ENCODE data around the gene AKAP12.
"Not testable (repeated sequence)": the region's sequence is repeated elsewhere in the genome, so short reads cannot be mapped to it uniquely, and the experiment has no call there.

AKAP12 gene

GRCh38 chr6:151376440-151376839, 136.7 kb downstream of the AKAP12 start:
- H3K9me3 Mint-ChIP-seq, result no peaks in the 10 kb centered on the region
- peaks cover 79% of the 10 kb centered on the region for H3K4me1 Mint-ChIP-seq (ENCODE audit: low read depth)
- peak overlapping the region; percentile 47 for H3K4me3 Mint-ChIP-seq
- no peaks in the 10 kb centered on the region for H3K27me3 Mint-ChIP-seq (ENCODE audit: low read depth)
- peaks cover 22% of the 10 kb centered on the region for H3K36me3 Mint-ChIP-seq (ENCODE audit: low read depth)
- peak overlapping the region; percentile 68 for H3K27ac Mint-ChIP-seq

- H3K9me3 Mint-ChIP-seq, result no peaks in the 10 kb centered on the region
- H3K27me3 Mint-ChIP-seq (ENCODE audit: low read depth), result no peaks in the 10 kb centered on the region
- H3K36me3 Mint-ChIP-seq (ENCODE audit: low read depth), result peaks cover 18% of the 10 kb centered on the region
- no peak overlapping the region for H3K4me3 Mint-ChIP-seq
- H3K4me1 Mint-ChIP-seq (ENCODE audit: low read depth), result peaks cover 77% of the 10 kb centered on the region
- no peak overlapping the region for H3K27ac Mint-ChIP-seq
Measured at GRCh38 chr6:151377095-151377494, 137.3 kb downstream of the AKAP12 start.

GRCh38 chr6:151379933-151380847, 140.4 kb downstream of the AKAP12 start:
- Mint-ChIP-seq H3K9me3 (no peaks in the 10 kb centered on the region), H3K4me3 (peak overlapping the region; percentile 92), H3K36me3 (ENCODE audit: low read depth) (peaks cover 19% of the 10 kb centered on the region), H3K27me3 (ENCODE audit: low read depth) (no peaks in the 10 kb centered on the region), H3K27ac (peak overlapping the region; percentile 98), H3K4me1 (ENCODE audit: low read depth) (peaks cover 68% of the 10 kb centered on the region)

GRCh38 chr6:151380848-151381205, 141.1 kb downstream of the AKAP12 start:
- H3K9me3 Mint-ChIP-seq, result no peaks in the 10 kb centered on the region
- no peaks in the 10 kb centered on the region for H3K27me3 Mint-ChIP-seq (ENCODE audit: low read depth)
- H3K4me1 Mint-ChIP-seq (ENCODE audit: low read depth), result peaks cover 69% of the 10 kb centered on the region
- H3K36me3 Mint-ChIP-seq (ENCODE audit: low read depth), result peaks cover 22% of the 10 kb centered on the region
- peak overlapping the region; percentile 98 for H3K27ac Mint-ChIP-seq
- peak overlapping the region; percentile 92 for H3K4me3 Mint-ChIP-seq

GRCh38 chr6:151381722-151382121, 142.0 kb downstream of the AKAP12 start:
- Mint-ChIP-seq H3K36me3 (ENCODE audit: low read depth) (peaks cover 20% of the 10 kb centered on the region), H3K9me3 (no peaks in the 10 kb centered on the region), H3K27me3 (ENCODE audit: low read depth) (no peaks in the 10 kb centered on the region), H3K4me1 (ENCODE audit: low read depth) (peaks cover 66% of the 10 kb centered on the region), H3K4me3 (peak overlapping the region; percentile 47), H3K27ac (peak overlapping the region; percentile 98)

- Mint-ChIP-seq H3K36me3 (ENCODE audit: low read depth) (peaks cover 20% of the 10 kb centered on the region), H3K4me1 (ENCODE audit: low read depth) (peaks cover 66% of the 10 kb centered on the region)
- not testable (repeated sequence) for H3K27me3 Mint-ChIP-seq (ENCODE audit: low read depth); H3K9me3 Mint-ChIP-seq; H3K4me3 Mint-ChIP-seq; H3K27ac Mint-ChIP-seq
Measured at GRCh38 chr6:151382631-151383030, 142.9 kb downstream of the AKAP12 start.

GRCh38 chr6:151384151-151384550, 144.4 kb downstream of the AKAP12 start:
- Mint-ChIP-seq H3K27ac (peak overlapping the region; percentile 1), H3K27me3 (ENCODE audit: low read depth) (no peaks in the 10 kb centered on the region), H3K9me3 (no peaks in the 10 kb centered on the region), H3K36me3 (ENCODE audit: low read depth) (peaks cover 23% of the 10 kb centered on the region), H3K4me1 (ENCODE audit: low read depth) (peaks cover 64% of the 10 kb centered on the region), H3K4me3 (no peak overlapping the region)

- Mint-ChIP-seq H3K27ac (peak overlapping the region; percentile 38), H3K4me1 (ENCODE audit: low read depth) (peaks cover 61% of the 10 kb centered on the region), H3K9me3 (no peaks in the 10 kb centered on the region), H3K27me3 (ENCODE audit: low read depth) (no peaks in the 10 kb centered on the region), H3K4me3 (peak overlapping the region; percentile 29), H3K36me3 (ENCODE audit: low read depth) (peaks cover 22% of the 10 kb centered on the region)
Measured at GRCh38 chr6:151385177-151385576, 145.4 kb downstream of the AKAP12 start.

GRCh38 chr6:151387175-151387970, 147.6 kb downstream of the AKAP12 start:
- H3K4me3 Mint-ChIP-seq, result no peak overlapping the region

GRCh38 chr6:151388236-151388635, 148.5 kb downstream of the AKAP12 start:
- Mint-ChIP-seq H3K27me3 (ENCODE audit: low read depth) (no peaks in the 10 kb centered on the region), H3K9me3 (no peaks in the 10 kb centered on the region), H3K36me3 (ENCODE audit: low read depth) (peaks cover 24% of the 10 kb centered on the region), H3K4me1 (ENCODE audit: low read depth) (peaks cover 58% of the 10 kb centered on the region), H3K4me3 (peak overlapping the region; percentile 61), H3K27ac (peak overlapping the region; percentile 88)

More at GRCh38 chr6:151387175-151387970, 147.6 kb downstream of the AKAP12 start:
- Mint-ChIP-seq H3K36me3 (ENCODE audit: low read depth) (peaks cover 19% of the 10 kb centered on the region), H3K27ac (peak overlapping the region; percentile 15), H3K4me1 (ENCODE audit: low read depth) (peaks cover 51% of the 10 kb centered on the region), H3K9me3 (no peaks in the 10 kb centered on the region), H3K27me3 (ENCODE audit: low read depth) (no peaks in the 10 kb centered on the region)

- H3K27ac Mint-ChIP-seq, result peak overlapping the region; percentile 97
- H3K9me3 Mint-ChIP-seq, result no peaks in the 10 kb centered on the region
- peaks cover 26% of the 10 kb centered on the region for H3K36me3 Mint-ChIP-seq (ENCODE audit: low read depth)
- peak overlapping the region; percentile 96 for H3K4me3 Mint-ChIP-seq
- no peaks in the 10 kb centered on the region for H3K27me3 Mint-ChIP-seq (ENCODE audit: low read depth)
- peaks cover 60% of the 10 kb centered on the region for H3K4me1 Mint-ChIP-seq (ENCODE audit: low read depth)
Measured at GRCh38 chr6:151388997-151389617, 149.3 kb downstream of the AKAP12 start.

- Mint-ChIP-seq H3K4me1 (ENCODE audit: low read depth) (peaks cover 58% of the 10 kb centered on the region), H3K27ac (peak overlapping the region; percentile 97), H3K4me3 (peak overlapping the region; percentile 96), H3K36me3 (ENCODE audit: low read depth) (peaks cover 24% of the 10 kb centered on the region), H3K9me3 (no peaks in the 10 kb centered on the region), H3K27me3 (ENCODE audit: low read depth) (no peaks in the 10 kb centered on the region)
Measured at GRCh38 chr6:151389618-151390275, 150.0 kb downstream of the AKAP12 start.

- Mint-ChIP-seq H3K4me1 (ENCODE audit: low read depth) (peaks cover 56% of the 10 kb centered on the region), H3K36me3 (ENCODE audit: low read depth) (peaks cover 21% of the 10 kb centered on the region), H3K4me3 (peak overlapping the region; percentile 54), H3K9me3 (no peaks in the 10 kb centered on the region), H3K27me3 (ENCODE audit: low read depth) (no peaks in the 10 kb centered on the region), H3K27ac (peak overlapping the region; percentile 66)
Measured at GRCh38 chr6:151390276-151390850, 150.6 kb downstream of the AKAP12 start.

Measured in T-helper 1 cell treated with Interleukin-12 subunit alpha and Interleukin-12 subunit beta and Interleukin-4 antibody, amounts not matched to agents 30 μg/mL and 1 μg/mL, for 36 hours (primary cell).